ENCODE data around the gene HADHA.
"Not testable (repeated sequence)": the region's sequence is repeated elsewhere in the genome, so short reads cannot be mapped to it uniquely, and the experiment has no call there.

The HADHA gene

GRCh38 chr2:26279886-26280285 lies 35.5 kb upstream of the HADHA start:
- no peak for TF ChIP-seq CTCF (conservative IDR thresholded peaks at IDR 0.05)
- H3K27ac ChIP-seq: no peak overlapping the region

GRCh38 chr2:26276484-26277227 lies 32.2 kb upstream of the HADHA start:
- H3K27ac ChIP-seq: no peak overlapping the region
- TF ChIP-seq CTCF (conservative IDR thresholded peaks at IDR 0.05): no peak

GRCh38 chr2:26274058-26274613 lies 29.7 kb upstream of the HADHA start:
- TF ChIP-seq CTCF (conservative IDR thresholded peaks at IDR 0.05): no peak
- H3K27ac ChIP-seq: peak overlapping the region; percentile 59

- no peak for TF ChIP-seq CTCF (conservative IDR thresholded peaks at IDR 0.05)
- H3K27ac ChIP-seq: peak overlapping the region; percentile 59
Measured at GRCh38 chr2:26273501-26273900, 29.1 kb upstream of the HADHA start.

GRCh38 chr2:26270373-26270772 lies 25.9 kb upstream of the HADHA start:
- H3K27ac ChIP-seq: no peak overlapping the region
- no peak for TF ChIP-seq CTCF (conservative IDR thresholded peaks at IDR 0.05)

- H3K27ac ChIP-seq: no peak overlapping the region
- TF ChIP-seq CTCF (conservative IDR thresholded peaks at IDR 0.05): no peak
Measured at GRCh38 chr2:26269571-26270158, 25.2 kb upstream of the HADHA start.

GRCh38 chr2:26268670-26269385 lies 24.4 kb upstream of the HADHA start:
- H3K27ac ChIP-seq: not testable (repeated sequence)
